NCI-H446 (cell line): ENCODE measurements around the gene SNX2.
A peak's percentile ranks its signal among the peaks of the same experiment; 100 is the strongest.

Experiments
- DNase-seq, 2 experiments: peaks; one replicate each; lab custom pipeline; 2025; lab: John Stamatoyannopoulos, UW

The SNX2 gene

DNA sequence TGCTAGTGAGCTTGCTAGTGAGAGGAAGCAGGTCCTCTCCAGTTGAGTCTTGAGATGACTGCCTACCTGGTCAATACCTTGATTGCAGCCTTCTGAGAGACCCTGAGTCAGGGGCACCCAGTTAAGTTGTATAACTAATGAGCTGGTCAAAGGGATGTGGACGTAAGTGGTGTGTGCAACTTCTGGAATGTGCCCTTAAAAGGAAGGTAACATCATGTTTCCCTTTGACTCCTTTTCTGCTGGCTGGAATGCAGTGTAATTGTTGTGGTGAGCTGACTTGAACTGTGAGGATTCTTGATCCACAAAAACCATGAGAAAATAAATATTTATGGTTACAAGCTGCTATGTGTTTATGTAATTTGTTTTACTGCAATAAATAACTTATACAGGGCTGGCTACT, 2.4 kb upstream of the SNX2 start:
- no peak for DNase-seq

DNA sequence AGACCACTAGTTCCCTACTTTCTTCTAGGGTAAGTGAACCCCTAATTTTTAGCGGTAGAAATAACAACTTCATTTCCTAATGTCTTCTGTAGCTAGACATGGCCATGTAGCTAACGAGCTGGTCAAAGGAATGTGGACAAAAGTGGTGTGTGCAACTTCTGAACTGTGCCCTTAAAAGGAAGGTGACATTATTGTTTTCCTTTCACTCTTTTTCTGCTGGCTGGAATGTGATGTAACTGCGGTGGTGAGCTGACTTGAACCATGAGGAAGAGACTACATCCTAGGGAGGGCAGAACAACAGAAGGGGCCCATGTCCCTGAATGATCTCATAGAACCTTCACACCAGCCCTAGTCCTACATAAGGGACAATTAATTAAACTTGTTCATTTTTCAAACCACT, 1.3 kb upstream of the SNX2 start:
- no peak for DNase-seq

DNA sequence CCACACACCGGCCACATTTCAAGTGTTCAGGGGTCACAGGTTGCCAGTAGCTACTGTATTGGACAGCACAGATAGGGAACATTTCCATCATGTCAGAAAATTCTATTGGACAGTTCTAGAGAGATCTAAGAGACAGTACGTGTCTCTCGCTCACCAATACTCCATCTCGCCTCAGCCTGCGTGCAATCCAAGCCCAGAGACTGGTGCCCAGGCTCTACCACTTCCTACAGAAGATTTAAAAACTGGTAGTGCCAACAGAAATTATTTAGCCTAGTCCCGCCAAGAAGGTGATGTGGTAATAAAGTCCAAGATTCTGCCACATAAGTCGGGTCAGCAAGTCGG, 390 bp upstream of the SNX2 start:
- no peak for DNase-seq

DNA sequence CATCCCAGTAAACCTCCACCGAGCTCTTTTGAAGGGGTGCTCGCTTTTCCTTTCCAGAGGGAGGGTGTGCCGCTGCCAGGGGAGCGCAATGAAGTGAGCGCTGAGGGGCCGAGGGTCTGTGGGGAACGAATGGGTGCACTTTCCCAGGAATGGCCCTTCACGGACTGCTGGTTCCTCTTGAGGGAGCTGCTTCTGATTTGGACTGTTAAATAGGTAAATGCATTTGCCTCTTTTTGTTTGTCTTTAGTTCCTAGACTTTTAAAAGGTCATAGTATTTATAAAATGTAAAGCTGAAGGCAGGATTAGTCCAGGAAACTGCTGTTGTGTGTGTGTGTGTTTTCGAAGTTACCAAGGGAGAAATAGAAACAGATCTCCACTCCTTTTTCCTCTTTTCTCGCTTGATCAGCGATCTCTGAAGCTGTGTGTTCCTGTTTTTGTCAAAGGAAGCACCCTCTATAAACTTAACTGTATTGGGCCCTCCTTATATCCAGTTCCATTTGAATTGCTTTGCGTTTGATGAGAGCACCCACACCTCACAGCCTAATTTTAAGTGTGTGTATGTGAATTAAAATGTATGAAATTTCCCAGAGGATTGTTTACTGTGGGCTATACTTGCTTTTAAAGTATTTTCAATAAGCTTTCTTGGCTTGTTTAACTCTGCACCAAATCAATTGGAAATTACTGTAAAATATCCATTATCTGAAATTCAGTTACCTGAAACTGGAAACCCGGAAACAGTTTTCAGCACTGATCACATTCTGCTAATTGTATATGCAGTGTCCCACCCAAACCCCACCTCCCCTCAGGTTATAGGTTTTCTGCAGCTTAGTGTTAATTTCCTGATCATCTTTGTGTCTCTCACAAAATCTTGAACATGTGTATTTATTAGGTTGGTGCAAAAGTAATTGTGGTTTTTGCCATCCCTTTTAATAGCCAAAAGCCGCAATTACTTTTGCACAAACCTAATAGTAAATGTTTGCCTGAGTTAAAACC, 966 bp downstream of the SNX2 start:
- peak in 1 of 2 experiments; percentile 9 for DNase-seq

DNA sequence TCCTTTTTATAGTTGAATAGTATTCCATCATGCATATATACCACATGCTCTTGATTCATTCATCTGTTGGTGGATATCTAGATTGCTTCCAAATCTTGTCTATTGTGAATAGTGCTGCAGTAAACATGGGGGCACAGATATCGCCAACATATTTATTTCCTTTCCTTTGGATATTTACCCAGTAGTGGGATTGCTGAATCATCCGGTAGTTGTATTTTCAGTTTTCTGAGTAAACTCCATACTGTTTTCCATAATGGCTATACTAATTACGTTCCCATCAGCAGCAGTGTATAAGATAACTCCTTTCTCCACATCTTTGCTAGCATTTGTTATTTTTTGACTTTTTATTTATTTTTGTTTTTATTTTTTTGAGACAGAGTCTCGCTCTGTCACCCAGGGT, 3.3 kb downstream of the SNX2 start:
- no peak for DNase-seq

DNA sequence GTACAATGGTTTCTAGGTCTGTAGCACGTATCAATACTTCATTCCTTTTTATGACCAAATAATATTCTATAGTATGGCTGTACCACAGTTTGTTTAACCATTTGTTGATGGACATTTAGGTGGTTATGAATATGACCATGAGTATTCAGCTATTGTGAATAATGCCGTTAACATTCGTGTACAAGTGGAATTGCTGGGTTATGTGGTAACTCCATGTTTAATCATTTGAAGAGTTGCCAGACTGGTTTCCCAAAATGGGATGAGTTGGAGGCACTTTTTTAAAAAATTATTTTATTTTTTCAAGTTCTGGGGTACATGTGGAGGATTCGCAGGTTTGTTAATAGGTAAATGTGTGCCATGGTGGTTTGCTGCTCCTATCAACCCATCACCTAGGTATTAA, 4.6 kb downstream of the SNX2 start:
- DNase-seq, result no peak

DNA sequence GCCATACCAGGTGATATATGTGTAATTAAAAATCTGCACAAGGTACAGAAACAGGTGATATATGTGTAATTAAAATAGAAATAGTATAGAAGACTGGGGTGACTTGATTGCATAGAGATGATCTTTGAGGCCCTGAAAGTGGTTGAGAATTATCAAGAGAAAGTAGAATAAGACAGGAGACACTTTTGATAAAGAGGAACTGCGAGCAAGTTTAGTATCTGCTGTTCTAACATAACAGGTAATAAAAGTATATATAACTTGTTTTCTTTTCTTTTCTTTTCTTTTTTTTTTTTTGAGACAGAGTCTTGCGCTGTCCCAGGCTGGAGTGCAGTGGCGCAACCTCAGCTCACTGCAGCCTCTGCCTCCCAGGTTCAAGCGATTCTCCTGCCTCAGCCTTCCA, 5.4 kb downstream of the SNX2 start:
- no peak for DNase-seq

DNA sequence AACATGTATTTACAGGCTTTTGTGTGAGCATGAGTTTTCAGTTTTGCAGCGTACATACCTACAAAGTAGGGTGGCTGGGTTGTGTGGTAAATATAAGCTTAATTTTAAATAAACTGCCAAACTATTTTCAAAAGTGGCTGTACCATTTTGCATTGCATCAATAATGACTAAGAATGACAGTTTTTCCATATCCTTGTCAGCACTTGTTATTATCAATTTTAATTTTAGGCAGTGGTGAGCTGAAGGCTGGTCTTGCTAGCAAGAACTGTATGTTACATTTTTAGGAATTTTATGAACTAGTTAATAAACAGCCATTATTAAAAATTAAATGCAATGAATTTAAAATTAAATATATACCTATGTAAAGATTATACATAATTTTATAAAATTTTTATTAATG, 6.6 kb downstream of the SNX2 start:
- no peak for DNase-seq

DNA sequence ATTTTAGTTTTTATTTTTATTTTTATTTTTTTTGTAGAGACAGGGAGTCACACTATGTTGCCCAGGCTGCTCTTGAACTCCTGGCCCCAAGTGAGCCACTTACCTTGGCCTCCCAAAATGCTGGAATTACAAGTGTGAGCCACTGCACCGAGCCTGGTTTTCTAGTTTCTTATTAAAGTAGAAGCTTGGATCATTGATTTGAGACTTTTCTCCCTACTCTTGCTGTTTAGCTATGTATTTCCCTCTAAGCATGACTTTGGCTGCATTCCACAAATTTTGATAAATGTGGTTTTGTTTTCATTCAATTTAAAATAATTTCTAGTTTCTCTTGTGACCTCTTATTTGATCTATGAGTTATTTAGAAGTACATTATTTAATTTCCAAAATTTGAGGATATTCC, 10.4 kb downstream of the SNX2 start:
- DNase-seq, result no peak

DNA sequence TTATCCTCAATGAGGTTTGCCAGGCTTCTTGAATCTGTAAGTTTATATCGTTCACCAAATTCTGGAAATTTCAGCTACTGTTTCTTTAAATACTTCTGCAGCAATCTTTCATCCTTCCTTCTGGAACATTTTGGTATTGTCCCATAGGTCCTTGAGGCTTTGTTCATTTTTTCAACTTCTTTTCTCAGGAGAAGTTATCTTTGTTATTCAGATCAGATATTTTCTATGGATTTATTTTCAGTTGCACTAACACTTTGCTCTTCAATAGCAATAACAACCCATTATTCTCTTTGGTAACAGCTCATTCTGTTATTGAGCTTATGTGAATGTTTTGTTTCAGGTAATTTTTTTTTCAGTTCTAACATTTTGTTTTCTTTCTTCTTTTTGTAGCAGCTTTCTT, 13.5 kb downstream of the SNX2 start:
- no peak for DNase-seq

DNA sequence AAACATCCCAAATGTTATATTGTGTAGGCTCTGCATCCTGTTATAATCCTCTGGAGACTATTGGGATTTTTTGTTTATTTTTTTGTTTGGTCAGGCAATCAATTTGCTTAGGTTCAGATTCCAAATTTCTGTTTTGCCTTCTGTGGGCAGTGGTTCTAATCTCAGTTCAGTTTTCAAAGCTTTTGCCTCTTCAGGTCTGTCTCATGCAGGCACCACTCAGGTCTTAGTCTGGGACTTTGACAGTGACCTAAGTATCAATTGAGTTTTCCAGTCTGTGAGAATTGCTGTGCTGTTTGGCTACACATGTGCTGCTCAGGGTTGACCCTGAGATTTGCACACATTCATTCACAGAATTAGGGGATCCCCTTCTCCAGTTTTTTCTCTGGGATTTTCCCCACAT, 14.1 kb downstream of the SNX2 start:
- no peak for DNase-seq

DNA sequence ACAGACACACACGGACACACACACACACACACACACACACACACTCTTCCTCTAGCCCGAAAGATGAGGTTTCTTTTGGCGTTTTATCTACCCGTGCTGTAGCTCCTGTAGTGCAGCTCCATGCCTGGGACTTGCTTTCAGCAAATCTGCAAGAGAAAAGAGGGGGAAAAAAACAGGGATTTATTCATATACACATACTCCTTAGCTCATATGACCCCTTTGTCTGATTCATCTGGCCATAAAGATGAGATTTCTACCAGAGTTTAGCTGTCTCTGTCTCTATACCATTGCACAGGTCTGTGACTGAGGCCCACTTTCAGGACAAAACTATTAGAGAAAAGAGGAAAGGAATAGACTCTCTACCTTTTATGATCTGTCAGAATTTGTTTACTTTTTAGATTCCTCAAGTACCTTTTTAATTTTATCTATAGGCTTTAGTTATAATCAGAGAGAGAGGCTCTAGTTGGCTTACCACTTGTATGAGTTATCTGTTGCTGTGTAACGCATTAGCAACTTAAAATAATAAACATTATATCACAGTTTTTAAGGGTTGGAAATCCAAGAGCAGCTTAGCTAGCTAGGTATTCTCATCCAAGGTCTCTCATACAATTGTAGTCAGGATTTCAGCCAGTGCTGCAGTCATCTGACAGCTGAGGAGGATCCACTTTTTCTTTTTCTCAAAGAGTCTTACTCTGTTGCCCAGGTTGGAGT, 14.7 kb downstream of the SNX2 start:
- DNase-seq, result no peak

DNA sequence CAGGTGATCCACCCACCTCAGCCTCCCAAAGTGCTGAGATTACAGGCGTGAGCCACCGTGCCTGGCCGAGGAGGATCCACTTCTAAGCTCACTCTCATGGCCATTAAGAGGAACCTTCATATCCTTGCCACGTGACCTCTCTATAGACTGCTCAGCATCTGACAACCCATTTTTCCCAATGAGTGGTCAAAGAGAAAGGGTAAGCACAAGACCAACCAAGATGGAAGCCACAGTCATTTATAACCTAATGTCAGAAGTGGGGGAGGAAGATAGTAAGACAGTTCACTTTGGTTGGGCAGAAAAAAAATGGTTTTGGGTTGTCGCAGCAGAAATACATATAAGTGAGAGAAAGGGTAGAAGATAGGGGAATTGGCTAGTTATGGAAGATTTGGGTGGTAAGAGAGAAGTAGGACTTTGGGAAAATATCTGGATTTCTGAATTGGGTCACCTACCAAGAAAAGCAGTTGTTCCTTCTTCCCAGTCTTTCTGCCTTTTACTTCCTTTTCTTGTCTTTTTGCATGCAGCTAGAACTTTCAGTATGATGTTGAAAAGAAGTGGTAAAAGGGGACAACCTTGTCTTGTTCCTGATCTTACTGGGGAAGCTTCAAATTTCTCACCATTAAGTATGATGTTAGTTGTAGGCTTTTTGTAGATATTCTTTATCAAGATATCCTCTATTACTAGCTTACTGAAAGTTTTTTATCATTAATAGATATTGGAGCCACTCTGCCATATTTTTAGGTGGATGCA, 15.6 kb downstream of the SNX2 start:
- no peak for DNase-seq

DNA sequence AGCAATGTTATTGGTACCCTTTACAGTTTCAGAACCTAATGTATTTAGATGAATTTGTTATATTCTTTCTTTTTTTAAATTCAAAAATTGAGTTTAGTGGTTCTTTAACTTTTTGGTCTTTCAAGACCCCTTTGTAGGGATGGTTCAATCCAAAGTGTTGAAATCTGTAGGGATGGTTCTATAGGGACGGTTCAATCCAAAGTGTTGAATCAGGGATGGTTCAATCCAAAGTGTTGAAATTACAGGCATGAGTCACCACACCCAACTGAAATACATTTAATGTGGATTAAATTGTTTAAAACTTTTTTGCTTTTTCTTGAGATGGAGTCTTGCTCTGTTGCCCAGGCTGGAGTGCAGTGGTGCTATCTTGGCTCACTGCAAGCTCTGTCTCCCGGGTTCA, 30.6 kb downstream of the SNX2 start:
- no peak for DNase-seq

DNA sequence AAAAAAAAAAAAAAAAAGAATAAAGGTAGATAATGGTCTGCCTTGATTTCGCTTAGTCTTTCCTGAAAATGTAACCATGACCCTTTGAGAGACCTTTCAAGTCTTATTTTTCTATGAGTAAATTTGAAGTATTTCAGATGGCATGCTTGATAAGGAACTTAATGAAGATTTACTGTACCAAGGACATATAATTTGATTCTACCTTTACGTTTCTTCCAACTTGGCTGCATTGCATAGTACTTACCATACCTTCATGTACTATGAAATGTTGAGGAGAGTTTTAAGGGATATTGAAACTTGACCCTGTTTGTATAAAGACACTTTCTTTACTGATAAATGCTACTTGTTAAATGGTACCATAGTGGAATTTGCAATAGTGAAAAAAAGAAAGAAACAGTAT, 35.5 kb downstream of the SNX2 start:
- DNase-seq, result no peak

DNA sequence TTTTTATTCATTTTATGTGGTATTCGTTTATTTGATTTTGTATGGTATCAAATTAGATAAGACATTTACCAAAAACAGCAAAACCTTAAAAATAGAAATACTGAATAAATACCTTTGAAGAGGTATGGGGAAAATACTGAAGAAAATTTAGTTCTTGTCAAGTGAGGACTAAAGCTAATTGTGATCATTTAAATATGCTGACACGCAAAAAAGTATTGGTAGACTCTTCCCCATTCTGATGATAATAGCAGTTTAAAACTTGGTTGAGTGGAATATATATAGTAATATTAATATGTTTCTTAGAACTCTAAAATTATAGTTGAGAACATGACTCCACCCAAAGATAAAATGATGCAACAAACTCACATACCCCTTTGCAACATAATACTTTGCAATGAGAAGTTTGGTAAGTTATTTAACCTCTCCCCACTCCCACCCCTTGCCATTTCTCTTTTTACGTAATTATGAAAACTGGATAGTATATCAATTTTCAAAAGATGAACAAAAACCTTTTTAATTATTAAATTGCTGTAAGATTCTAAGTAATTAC, 40.4 kb downstream of the SNX2 start:
- DNase-seq, result no peak

DNA sequence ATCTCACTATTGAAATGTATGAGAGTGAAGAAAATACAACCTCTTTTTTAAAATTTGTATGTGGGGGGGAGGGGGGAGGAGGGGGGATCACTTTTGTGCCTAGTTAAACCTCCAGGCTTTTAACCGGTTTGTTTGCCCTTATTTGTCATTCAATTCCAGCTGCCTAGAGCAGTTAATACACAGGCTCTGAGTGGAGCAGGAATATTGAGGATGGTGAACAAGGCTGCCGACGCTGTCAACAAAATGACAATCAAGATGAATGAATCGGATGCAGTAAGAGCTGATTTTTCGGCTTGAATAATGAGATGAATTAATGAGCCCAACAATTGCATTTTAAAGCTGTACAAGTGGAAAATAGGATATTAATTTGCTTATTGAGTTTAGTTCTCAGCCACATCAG, 41.9 kb downstream of the SNX2 start:
- no peak for DNase-seq

DNA sequence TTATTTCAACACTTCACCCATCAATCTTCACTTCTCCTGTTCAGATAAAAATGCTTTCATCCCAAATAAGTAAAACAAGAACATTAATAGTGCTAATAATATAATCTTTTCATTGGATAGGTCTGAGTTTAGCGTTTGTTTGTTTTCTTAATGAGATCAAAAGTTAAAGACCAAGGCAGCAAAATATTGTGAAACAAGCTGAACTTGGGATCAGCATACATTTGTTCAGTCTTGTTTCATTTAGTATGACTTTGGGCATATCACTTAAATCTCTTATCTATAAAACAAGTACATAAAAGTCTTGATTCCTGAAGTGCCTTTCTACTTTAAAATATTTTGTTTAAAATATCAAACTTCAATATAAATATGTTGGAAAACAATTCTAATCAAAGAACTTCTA, 57.1 kb downstream of the SNX2 start:
- DNase-seq, result no peak

DNA sequence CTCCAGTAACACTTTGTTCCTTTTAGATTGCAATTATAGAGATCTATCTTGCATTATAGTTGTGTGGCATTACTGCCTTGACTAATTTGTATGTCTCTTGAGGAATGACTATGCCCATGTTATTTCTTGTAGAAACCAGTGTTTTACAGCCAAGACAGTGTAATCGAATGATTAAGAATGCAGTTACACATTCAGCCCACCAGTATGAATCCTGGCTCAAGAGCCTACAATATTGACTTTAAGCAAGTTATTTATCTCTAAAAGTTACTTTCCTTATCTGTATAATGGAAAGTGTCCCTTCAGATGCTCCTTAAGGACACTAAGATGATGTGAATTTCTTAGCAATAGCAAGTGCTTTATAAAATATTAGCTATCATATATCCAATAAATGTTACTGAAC, 60.8 kb downstream of the SNX2 start:
- no peak for DNase-seq

DNA sequence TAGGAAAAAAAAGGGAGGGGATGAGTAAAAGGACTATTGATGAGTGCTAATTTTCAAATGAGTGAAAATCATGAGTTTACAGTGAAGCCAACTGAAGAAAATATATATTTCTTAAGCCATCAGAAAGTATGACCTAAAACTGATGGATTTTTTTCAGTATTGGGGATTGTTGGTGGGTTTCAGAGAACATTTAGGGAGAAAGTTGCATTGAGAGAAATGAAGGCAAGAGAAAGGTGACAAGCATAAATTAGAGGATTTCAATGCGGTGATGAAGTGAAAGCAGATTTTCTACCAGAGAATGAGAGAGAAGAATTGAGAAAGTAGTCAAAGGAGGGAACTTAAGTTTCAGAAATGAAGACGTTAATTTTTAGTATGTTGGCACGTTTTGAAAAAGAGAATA, 62.1 kb downstream of the SNX2 start:
- no peak for DNase-seq

DNA sequence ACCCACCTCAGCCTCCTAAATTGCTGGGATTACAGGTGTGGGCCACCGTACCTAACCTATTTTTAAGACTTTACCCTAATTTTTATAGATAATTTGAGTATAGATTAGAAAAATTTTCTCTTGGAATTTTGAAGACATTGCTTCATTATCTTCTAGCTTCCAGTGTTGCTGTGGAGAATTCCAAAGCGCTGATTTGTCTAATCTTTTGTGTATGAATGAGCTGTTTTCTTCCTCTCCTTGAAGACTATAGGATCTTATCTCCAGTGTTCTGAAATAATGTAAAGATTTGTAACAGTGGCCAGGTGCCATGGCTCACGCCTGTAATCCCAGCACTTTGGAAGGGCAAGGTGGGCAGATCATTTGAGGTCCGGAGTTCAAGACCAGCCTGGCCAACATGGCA, 64.9 kb downstream of the SNX2 start:
- DNase-seq, result no peak

DNA sequence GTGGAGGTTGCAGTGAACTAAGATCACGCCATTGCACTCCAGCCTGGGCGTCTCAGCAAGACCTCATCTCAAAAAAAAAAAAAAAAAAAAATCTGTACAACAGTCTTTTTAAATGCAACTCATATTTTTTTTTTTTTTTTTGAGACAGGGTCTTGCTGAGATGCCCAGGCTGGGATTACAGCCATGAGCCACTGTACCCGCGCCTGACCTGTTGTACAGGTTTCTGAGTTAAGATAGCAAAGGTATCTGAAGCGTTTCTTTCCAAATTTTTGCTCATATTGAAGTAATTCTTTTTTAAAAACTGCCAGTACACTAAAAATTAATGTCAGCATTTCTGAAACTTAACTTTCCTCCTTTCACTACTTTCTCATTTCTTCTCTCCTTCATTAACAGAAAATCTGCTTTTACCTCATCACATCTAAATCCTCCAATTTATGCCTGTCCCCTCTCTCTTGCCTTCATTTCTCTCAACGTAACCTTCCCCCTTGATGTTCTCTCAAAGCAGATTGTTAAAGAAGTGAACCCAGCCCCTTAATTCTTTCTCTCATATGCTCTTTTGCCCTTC, 67.2 kb downstream of the SNX2 start:
- no peak for DNase-seq
